ENCODE data around the gene C4orf50. TPM values are rescaled to one million over a fixed set of nuclear protein-coding genes. Genes with fewer than 3 reads are reported as not detected.

C4orf50 gene
- total and polyA plus RNA-seq, 7 donors: under 0.01 to 0.83 (median 0.43) TPM; not detected in 1

DNA sequence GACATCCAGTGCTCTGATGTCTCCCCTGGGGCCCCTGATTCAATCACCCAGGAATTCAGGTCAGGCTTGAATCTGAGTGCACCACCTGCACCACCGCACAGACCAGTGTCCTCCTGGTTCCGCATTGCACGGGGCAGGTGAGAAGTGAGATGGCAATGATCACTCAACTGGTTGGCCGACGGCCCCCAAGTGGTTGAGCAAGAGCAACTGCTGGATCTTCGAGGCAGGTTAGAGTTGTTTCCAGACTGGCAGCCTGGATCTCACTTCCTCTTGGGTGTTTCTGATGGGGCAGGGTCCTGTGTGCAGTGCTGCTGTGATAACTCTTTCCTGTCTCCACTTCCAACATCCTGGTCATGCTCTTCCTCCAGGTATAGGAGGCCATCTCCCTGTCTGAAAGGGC, 50.4 kb downstream of the C4orf50 start:
- TF ChIP-seq POLR2AphosphoS5 (IDR thresholded peaks at IDR 0.05) (no peak), POLR2A (IDR thresholded peaks at IDR 0.05) (no peak), EP300 (IDR thresholded peaks at IDR 0.05) (no peak)
- TF ChIP-seq, protein P1, sequence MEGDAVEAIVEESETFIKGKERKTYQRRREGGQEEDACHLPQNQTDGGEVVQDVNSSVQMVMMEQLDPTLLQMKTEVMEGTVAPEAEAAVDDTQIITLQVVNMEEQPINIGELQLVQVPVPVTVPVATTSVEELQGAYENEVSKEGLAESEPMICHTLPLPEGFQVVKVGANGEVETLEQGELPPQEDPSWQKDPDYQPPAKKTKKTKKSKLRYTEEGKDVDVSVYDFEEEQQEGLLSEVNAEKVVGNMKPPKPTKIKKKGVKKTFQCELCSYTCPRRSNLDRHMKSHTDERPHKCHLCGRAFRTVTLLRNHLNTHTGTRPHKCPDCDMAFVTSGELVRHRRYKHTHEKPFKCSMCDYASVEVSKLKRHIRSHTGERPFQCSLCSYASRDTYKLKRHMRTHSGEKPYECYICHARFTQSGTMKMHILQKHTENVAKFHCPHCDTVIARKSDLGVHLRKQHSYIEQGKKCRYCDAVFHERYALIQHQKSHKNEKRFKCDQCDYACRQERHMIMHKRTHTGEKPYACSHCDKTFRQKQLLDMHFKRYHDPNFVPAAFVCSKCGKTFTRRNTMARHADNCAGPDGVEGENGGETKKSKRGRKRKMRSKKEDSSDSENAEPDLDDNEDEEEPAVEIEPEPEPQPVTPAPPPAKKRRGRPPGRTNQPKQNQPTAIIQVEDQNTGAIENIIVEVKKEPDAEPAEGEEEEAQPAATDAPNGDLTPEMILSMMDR (IDR thresholded peaks at IDR 0.05): no peak
- no peaks in the 10 kb centered on the region for H3K36me3 ChIP-seq
- H3K27ac ChIP-seq: no peak overlapping the region
- DNase-seq: no peak
- no peaks in the 10 kb centered on the region for H3K4me1 ChIP-seq
- 59% methylated on average over 6 of the region's 6 CpGs for WGBS, 2 donors
- H3K9me3 ChIP-seq: no peaks in the 10 kb centered on the region
- H3K27me3 ChIP-seq: peaks cover 0 to 22% (median 13%) of the 10 kb centered on the region in 3 donors
- intact Hi-C loops (cut with DNase I): no loop called here
- H3K4me3 ChIP-seq: no peak overlapping the region

DNA sequence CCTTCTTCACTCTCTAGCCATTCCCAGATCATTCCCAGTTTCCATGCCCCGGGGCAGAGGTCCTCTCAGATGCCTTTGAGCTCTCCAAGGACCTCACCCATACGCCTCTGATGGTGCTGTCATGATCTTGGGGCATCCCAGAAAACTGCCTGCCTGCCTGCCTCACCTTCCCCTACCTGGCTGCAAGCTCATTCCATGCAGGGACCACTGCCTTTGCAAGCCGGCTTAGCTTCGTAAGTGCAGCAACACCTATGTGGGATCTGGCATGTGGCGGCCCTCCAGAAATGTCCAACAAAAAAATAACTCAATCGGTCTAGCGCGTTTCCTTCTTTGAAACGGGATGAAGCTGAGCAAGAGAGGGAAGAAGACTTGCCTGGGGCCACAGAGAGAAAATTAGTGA, 53.0 kb downstream of the C4orf50 start:
- peaks cover 0 to 4% (median 0%) of the 10 kb centered on the region in 3 donors for H3K27me3 ChIP-seq
- no peak for DNase-seq
- H3K27ac ChIP-seq: no peak overlapping the region
- no peaks in the 10 kb centered on the region for H3K9me3 ChIP-seq
- WGBS, 2 donors: 81 to 88% methylated on average over 9 of the region's 9 CpGs
- H3K4me3 ChIP-seq: no peak overlapping the region
- intact Hi-C loops (cut with DNase I): no loop called here
- no peaks in the 10 kb centered on the region for H3K4me1 ChIP-seq
- H3K36me3 ChIP-seq: no peaks in the 10 kb centered on the region
- TF ChIP-seq, protein P1 (IDR thresholded peaks at IDR 0.05): no peak
- TF ChIP-seq EP300 (IDR thresholded peaks at IDR 0.05) (no peak), POLR2AphosphoS5 (IDR thresholded peaks at IDR 0.05) (no peak), POLR2A (IDR thresholded peaks at IDR 0.05) (no peak)

DNA sequence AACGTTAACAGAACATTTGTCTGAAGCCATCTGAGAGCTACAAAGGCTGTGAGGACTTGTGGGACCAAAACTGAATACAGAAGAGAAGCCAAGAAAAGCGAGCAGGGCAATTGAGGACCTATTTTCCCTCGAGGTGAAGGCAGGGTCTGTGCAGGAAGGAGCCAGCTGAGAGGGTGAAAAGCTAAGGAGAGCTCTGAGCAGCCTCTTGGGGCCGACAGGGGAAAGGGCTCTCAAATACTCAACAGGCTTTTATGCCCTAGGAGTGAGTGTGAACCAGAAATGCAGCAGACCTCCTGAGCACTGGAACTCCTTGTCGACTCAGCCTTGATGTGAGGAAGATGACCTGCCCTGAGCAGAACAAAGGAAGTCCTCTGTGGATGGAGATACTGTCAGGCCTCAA, 54.2 kb downstream of the C4orf50 start:
- no peak overlapping the region for H3K4me3 ChIP-seq
- DNase-seq: no peak
- intact Hi-C loops (cut with DNase I): no loop called here
- H3K36me3 ChIP-seq: no peaks in the 10 kb centered on the region
- no peaks in the 10 kb centered on the region for H3K4me1 ChIP-seq
- 26 to 36% methylated on average over 5 of the region's 5 CpGs for WGBS, 2 donors
- H3K9me3 ChIP-seq: no peaks in the 10 kb centered on the region
- no peak for TF ChIP-seq EP300 (IDR thresholded peaks at IDR 0.05)
- no peak for TF ChIP-seq POLR2A (IDR thresholded peaks at IDR 0.05)
- TF ChIP-seq POLR2AphosphoS5 (IDR thresholded peaks at IDR 0.05): no peak
- TF ChIP-seq, protein P1 (IDR thresholded peaks at IDR 0.05): no peak
- H3K27ac ChIP-seq: no peak overlapping the region
- H3K27me3 ChIP-seq: peaks cover 0 to 4% (median 0%) of the 10 kb centered on the region in 3 donors

DNA sequence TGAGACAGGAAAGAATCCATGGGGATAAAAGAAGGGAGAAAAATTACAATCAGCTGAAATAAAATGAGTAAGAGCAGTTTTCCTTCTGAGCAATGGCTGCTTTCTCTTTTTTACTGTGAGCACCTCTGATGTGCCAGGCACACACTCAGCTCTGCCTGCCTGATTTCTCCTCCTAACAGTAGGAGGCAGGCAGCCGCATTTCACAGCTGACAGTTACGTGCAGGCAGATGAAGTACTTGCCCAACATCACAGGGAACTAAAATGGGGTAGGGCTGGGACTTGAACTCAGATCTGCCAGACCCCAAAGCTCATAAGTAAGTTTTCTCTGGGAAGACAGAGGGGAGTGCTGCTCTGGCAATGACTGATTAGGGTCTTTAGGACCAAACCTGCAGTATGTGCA, 54.6 kb downstream of the C4orf50 start:
- H3K27ac ChIP-seq: no peak overlapping the region
- WGBS, 2 donors: 34 to 38% methylated on average over 2 of the region's 2 CpGs
- no peaks in the 10 kb centered on the region for H3K4me1 ChIP-seq
- no peak overlapping the region for H3K4me3 ChIP-seq
- no peak for DNase-seq
- no peak for TF ChIP-seq POLR2AphosphoS5 (IDR thresholded peaks at IDR 0.05)
- no peak for TF ChIP-seq POLR2A (IDR thresholded peaks at IDR 0.05)
- TF ChIP-seq EP300 (IDR thresholded peaks at IDR 0.05): no peak
- TF ChIP-seq, protein P1 (IDR thresholded peaks at IDR 0.05): no peak
- intact Hi-C loops (cut with DNase I): no loop called here
- peaks cover 0 to 4% (median 0%) of the 10 kb centered on the region in 3 donors for H3K27me3 ChIP-seq
- no peaks in the 10 kb centered on the region for H3K36me3 ChIP-seq
- H3K9me3 ChIP-seq: no peaks in the 10 kb centered on the region

DNA sequence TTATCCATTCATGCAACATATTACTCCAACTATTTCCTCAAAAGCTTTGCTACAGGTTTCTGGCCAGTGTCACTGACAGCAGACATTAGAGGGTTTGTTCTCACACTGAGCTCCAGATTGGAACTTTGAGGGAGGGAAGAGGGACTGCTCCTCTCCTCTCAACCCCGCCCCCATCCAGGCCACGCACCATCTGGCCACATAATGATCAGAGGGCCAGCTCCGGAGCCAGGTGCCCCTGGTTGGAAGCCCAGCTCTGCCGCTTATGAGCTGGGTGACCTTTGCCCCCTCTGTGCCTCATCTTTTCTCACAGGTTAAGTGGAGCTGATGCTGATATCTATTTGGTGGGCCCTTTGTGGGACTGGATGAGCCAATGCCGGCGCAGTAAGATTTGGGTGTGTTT, 55.8 kb downstream of the C4orf50 start:
- peaks cover 0 to 4% (median 0%) of the 10 kb centered on the region in 3 donors for H3K27me3 ChIP-seq
- no peaks in the 10 kb centered on the region for H3K36me3 ChIP-seq
- WGBS, 2 donors: 67 to 78% methylated on average over 6 of the region's 6 CpGs
- no peak for DNase-seq
- no peaks in the 10 kb centered on the region for H3K4me1 ChIP-seq
- intact Hi-C loops (cut with DNase I): no loop called here
- H3K27ac ChIP-seq: no peak overlapping the region
- no peak for TF ChIP-seq POLR2AphosphoS5 (IDR thresholded peaks at IDR 0.05)
- TF ChIP-seq EP300 (IDR thresholded peaks at IDR 0.05): no peak
- TF ChIP-seq, protein P1 (IDR thresholded peaks at IDR 0.05): no peak
- TF ChIP-seq POLR2A (IDR thresholded peaks at IDR 0.05): no peak
- H3K9me3 ChIP-seq: no peaks in the 10 kb centered on the region
- no peak overlapping the region for H3K4me3 ChIP-seq

All from sigmoid colon (tissue), 7 donors.